LNCaP clone FGC (cell line): ENCODE results near the gene FLAD1.
"Not testable (repeated sequence)": the region's sequence is repeated elsewhere in the genome, so short reads cannot be mapped to it uniquely, and the experiment has no call there.

Experiments used
- DNase-seq: peaks from one replicate; pipeline ENCODE4 v3.0.0-alpha.2; 2011; ENCODE audit warnings: low read depth
- H3K4me3 ChIP-seq: 2 replicates; pipeline ENCODE4 v1.5.1; 2011; ENCODE audit warnings: mild to moderate bottlenecking, low read depth, low read length, control low read depth
- CTCF ChIP-seq: IDR thresholded peaks from 2 replicates; pipeline ENCODE4 v1.5.1; 2012; ENCODE audit warnings: mild to moderate bottlenecking; ENCODE audit not compliant: control insufficient read depth, insufficient read depth; ENCODE audit errors: extremely low read depth

FLAD1 gene

GRCh38 chr1:154974808-154975408 lies 8.2 kb upstream of the FLAD1 start:
- DNase-seq, result peak; percentile 88
- TF ChIP-seq CTCF, result no peak
- H3K4me3 ChIP-seq, result peak overlapping the region; percentile 75

GRCh38 chr1:154975409-154976059 lies 7.6 kb upstream of the FLAD1 start:
- DNase-seq, result no peak
- no peak for TF ChIP-seq CTCF
- H3K4me3 ChIP-seq, result peak overlapping the region; percentile 75

DNA sequence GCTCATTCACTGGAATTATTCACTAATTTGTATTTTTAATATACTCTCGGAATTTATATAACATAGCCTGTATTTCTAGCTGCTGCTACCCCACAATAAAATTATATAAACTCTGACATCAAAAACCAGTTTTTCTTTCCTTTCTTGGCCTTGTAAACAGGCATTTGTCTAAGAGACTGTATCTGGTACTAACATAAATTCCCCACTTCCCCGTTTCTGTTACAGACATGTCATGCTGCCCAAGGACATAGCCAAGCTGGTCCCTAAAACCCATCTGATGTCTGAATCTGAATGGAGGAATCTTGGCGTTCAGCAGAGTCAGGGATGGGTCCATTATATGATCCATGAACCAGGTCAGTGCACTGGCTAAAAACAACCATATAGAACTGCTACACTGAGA lies 5.4 kb upstream of the FLAD1 start:
- not testable (repeated sequence) for DNase-seq, H3K4me3 ChIP-seq

DNA sequence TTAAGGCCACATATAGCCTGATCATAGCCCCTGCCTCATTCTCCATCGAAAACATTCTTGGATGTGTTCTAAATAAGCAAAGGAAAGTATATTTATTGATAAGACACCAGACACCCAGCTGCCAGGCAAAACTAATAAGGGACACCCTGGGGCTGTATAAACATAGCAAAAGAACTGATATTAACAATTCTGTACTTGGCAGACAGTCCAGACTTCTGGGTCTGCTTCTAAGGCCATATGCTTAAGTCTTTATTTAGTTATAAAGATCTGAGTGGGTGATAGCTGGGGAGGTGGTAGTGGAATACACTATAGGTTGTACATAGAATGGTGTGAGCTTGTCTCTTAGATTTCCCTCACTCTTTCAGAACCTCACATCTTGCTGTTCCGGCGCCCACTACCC lies 4.8 kb upstream of the FLAD1 start:
- TF ChIP-seq CTCF, result no peak
- no peak overlapping the region for H3K4me3 ChIP-seq
- no peak for DNase-seq

DNA sequence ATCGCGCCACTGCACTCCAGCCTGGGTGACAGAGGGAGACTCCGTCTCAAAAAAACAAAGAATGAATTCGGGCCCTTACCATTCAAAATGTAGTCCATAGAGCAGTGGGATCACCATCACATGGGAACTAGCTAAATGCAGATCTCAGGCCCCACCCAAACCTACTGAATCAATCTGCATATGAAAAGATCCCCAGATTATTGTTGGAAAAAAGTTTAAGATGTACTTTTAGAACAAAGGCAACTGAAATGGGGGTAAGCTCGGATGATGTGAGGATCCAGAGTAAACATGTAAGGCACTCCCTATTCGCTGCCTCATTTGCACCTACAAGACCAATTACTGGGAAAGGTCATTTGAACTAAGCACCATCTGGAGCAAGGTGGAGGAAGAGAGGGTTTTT lies 803 bp upstream of the FLAD1 start:
- H3K4me3 ChIP-seq, result peak overlapping the region; percentile 74
- TF ChIP-seq CTCF, result no peak
- no peak for DNase-seq

- H3K4me3 ChIP-seq, result peak overlapping the region; percentile 74
- no peak for TF ChIP-seq CTCF
- DNase-seq, result no peak
These were observed 777 bp downstream of the FLAD1 start for GRCh38 chr1:154983776-154984466.

DNA sequence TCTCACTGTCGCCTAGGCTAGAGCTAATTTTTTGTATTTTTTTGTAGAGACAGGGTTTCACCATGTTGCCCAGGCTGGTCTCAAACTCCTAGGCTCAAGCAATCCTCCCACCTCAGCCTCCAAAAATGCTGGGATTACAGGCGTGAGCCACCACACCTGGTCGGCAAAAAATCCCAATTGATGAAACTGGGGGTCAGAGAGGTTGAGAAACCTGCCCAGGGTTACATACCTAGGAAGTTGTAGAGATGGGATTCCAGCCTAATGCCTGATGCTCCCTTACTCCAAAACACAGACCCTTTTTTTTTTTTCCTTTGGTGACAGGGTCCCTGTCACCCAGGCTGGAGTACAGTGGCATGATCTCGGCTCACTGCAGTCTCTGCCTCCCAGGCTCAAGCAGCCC lies 3.6 kb downstream of the FLAD1 start:
- DNase-seq, H3K4me3 ChIP-seq: not testable (repeated sequence)

- no peak for TF ChIP-seq CTCF
- DNase-seq, result no peak
- H3K4me3 ChIP-seq, result no peak overlapping the region
These were observed 4.2 kb downstream of the FLAD1 start for GRCh38 chr1:154987326-154987725.
